Neuronal stem cell (in vitro differentiated cells): ENCODE data around the gene CNOT3.
A peak's percentile ranks its signal among the peaks of the same experiment; 100 is the strongest.

Experiments
- DNase-seq: peaks from one replicate; pipeline ENCODE4 v3.0.0-alpha.2; 2013; ENCODE audit warnings: low spot score
- H2AFZ ChIP-seq: one replicate; pipeline ENCODE4 v1.6.1; 2013; ENCODE audit warnings: mild to moderate bottlenecking, low read length, inconsistent platforms
- H2AK5ac ChIP-seq: 2 replicates; pipeline ENCODE4 v1.6.1; 2013; ENCODE audit warnings: low read depth, mild to moderate bottlenecking, inconsistent platforms, low read length, moderate library complexity, mixed read lengths
- H2BK120ac ChIP-seq: 2 replicates; pipeline ENCODE4 v1.6.1; 2013; ENCODE audit warnings: low read depth, mild to moderate bottlenecking, inconsistent platforms, low read length, moderate library complexity, mixed read lengths
- H2BK12ac ChIP-seq: one replicate; pipeline ENCODE4 v1.6.1; 2013; ENCODE audit warnings: low read length, inconsistent platforms
- H2BK15ac ChIP-seq: 2 replicates; pipeline ENCODE4 v1.6.1; 2013; ENCODE audit warnings: mild to moderate bottlenecking, low read length, inconsistent platforms, mixed read lengths
- H2BK5ac ChIP-seq: one replicate; pipeline ENCODE4 v1.6.1; 2013; ENCODE audit warnings: inconsistent platforms, mild to moderate bottlenecking, low read length, moderate library complexity
- H3K14ac ChIP-seq: one replicate; pipeline ENCODE4 v1.6.1; 2013; ENCODE audit warnings: low read length, inconsistent platforms
- H3K18ac ChIP-seq: 2 replicates; pipeline ENCODE4 v1.6.1; 2013; ENCODE audit warnings: low read length, inconsistent platforms
- H3K23ac ChIP-seq: 2 replicates; pipeline ENCODE4 v1.6.1; 2013; ENCODE audit warnings: low read depth, mild to moderate bottlenecking, mixed read lengths, low read length, inconsistent platforms; ENCODE audit not compliant: poor library complexity
- H3K27ac ChIP-seq: replicated peaks from 3 replicates; pipeline ENCODE4 v1.5.1; 2013; ENCODE audit warnings: low read length, inconsistent platforms
- H3K27me3 ChIP-seq, 3 experiments: 2 replicates each; pipeline ENCODE4 v1.6.1; 2013; ENCODE audit warnings: low read length in 3 of 3, mild to moderate bottlenecking in 2 of 3, inconsistent platforms in 1 of 3, low read depth in 1 of 3, mixed read lengths in 1 of 3, moderate library complexity in 1 of 3; ENCODE audit not compliant: control insufficient read depth in 3 of 3, insufficient read depth in 3 of 3
- H3K36me3 ChIP-seq, 2 donors: replicated peaks in 1 of 2; 2 replicates each; pipeline ENCODE4 v1.6.1; 2013; ENCODE audit warnings: low read length in 2 of 2; ENCODE audit not compliant: control insufficient read depth in 2 of 2, insufficient read depth in 2 of 2
- H3K4ac ChIP-seq: 2 replicates; pipeline ENCODE4 v1.6.1; 2013; ENCODE audit warnings: inconsistent platforms, mild to moderate bottlenecking, low read length, moderate library complexity
- H3K4me1 ChIP-seq, 2 donors: 1 replicate in 1 of 2; 2 replicates in 1 of 2; pipeline ENCODE4 v1.6.1; 2013; ENCODE audit warnings: low read length in 2 of 2, low read depth in 1 of 2; ENCODE audit not compliant: control insufficient read depth in 2 of 2, insufficient read depth in 1 of 2
- H3K4me2 ChIP-seq: one replicate; pipeline ENCODE4 v1.6.1; 2013; ENCODE audit warnings: mild to moderate bottlenecking, low read length, inconsistent platforms; ENCODE audit not compliant: insufficient read depth, poor library complexity, severe bottlenecking
- H3K4me3 ChIP-seq, 2 donors: 2 replicates each; pipeline ENCODE4 v1.5.1; 2013; ENCODE audit warnings: low read length in 2 of 2, mild to moderate bottlenecking in 2 of 2, inconsistent platforms in 1 of 2, moderate library complexity in 1 of 2
- H3K79me1 ChIP-seq: one replicate; pipeline ENCODE4 v1.6.1; 2013; ENCODE audit warnings: low read depth, mild to moderate bottlenecking, inconsistent platforms, low read length, moderate library complexity
- H3K9ac ChIP-seq: one replicate; pipeline ENCODE4 v1.6.1; 2013; ENCODE audit warnings: mild to moderate bottlenecking, low read depth, low read length, inconsistent platforms; ENCODE audit not compliant: poor library complexity
- H3K9me3 ChIP-seq, 2 donors: replicated peaks in 1 of 2; 2 replicates each; pipeline versions ENCODE3 to v1.6.1; 2013; ENCODE audit warnings: low read length in 2 of 2, mild to moderate bottlenecking in 2 of 2, inconsistent platforms in 1 of 2, low read depth in 1 of 2, mixed read lengths in 1 of 2, moderate library complexity in 1 of 2; ENCODE audit not compliant: control insufficient read depth in 2 of 2, insufficient read depth in 1 of 2
- H4K8ac ChIP-seq: one replicate; pipeline ENCODE4 v1.6.1; 2013; ENCODE audit warnings: low read depth, mild to moderate bottlenecking, inconsistent platforms, low read length, moderate library complexity
- H4K91ac ChIP-seq: one replicate; pipeline ENCODE4 v1.6.1; 2013; ENCODE audit warnings: low read length, low read depth, mild to moderate bottlenecking, inconsistent platforms; ENCODE audit not compliant: poor library complexity
- WGBS, 2 donors: extraction: QIAGEN DNeasy Blood & Tissue Kit; methylation state at CpG; one replicate each; pipeline ENCODE4 v1.1.7; 2013; ENCODE audit warnings: missing lambda C conversion rate in 2 of 2, mixed read lengths in 1 of 2; ENCODE audit not compliant: insufficient read length in 2 of 2, insufficient replicate concordance in 1 of 2; ENCODE audit errors: extremely low coverage in 2 of 2; 5-methylcytosine and 5-hydroxymethylcytosine counted together

The CNOT3 gene

DNA sequence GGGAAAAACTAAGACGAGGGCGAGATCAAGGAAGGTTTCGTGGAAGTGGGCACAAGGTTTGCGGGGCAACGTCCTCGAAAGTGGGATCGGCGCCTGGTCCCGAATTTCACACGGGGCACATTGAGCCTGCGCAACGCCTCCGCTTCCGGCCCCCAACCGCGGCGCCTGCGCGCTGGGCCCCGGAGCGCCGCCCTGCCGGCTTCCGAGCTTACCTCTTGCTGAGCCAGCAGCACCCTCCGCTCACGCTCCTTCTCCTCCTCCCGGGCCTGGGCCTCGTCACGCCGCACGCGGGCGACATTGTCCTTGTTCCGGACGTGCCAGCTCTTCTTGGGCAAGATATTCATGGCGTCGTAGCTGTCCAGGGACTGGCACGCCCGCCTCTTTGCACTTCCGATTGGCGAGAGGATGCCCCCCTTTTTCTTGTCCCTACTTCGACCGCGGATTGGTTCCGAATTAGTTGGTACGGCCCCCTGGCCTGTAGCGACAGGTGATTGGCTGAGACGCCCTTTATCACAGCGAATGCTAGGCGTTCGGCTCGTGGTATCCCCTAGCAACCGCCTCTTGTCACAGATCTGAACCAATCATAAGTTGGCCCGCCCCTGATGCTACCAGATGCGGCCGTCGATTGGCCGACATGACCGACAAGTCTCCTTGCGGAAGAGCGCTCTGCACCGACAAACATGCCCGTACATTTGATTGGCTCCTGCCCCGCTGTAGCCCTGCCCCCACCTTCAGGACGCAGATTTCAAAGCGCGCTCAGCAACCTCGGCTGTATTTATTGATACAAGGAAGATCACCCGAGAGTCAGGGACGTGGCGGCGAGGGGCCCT, 22.0 kb downstream of the CNOT3 start, which contains the start of gene LENG1:
Gene LENG1, minus strand, starts transcription at position 370 of the 830 bp plus-strand sequence. Its CDS starts 26 bp downstream, at position 344.
- peaks cover 25 to 41% of the 10 kb centered on the region in 2 donors for H3K36me3 ChIP-seq
- H3K4me3 ChIP-seq, result peak within 1 kb of the TSS; percentile 62 to 92
- no peak within 1 kb of the TSS for H3K14ac ChIP-seq
- peaks cover 0 to 2% (median 0%) of the 10 kb centered on the region in 3 experiments for H3K27me3 ChIP-seq
- peak within 1 kb of the TSS; percentile 10 for H2BK15ac ChIP-seq
- no peak within 1 kb of the TSS for H2BK5ac ChIP-seq
- H3K79me1 ChIP-seq, result no peaks in the 10 kb centered on the region
- H3K4me1 ChIP-seq, result peaks cover 12 to 14% of the 10 kb centered on the region in 2 donors
- peak within 1 kb of the TSS; percentile 48 for H3K23ac ChIP-seq
- H2AK5ac ChIP-seq, result peak within 1 kb of the TSS; percentile 58
- peak within 1 kb of the TSS; percentile 91 for H2AFZ ChIP-seq
- H3K4ac ChIP-seq, result no peak within 1 kb of the TSS
- H2BK12ac ChIP-seq, result no peak within 1 kb of the TSS
- H3K4me2 ChIP-seq, result peak within 1 kb of the TSS; percentile 85
- peak within 1 kb of the TSS; percentile 84 for H3K27ac ChIP-seq
- peak within 1 kb of the TSS; percentile 96 for H3K18ac ChIP-seq
- peak within 1 kb of the TSS; percentile 86 for H3K9ac ChIP-seq
- peaks cover 8 to 15% of the 10 kb centered on the region in 2 donors for H3K9me3 ChIP-seq
- no peak within 1 kb of the TSS for H2BK120ac ChIP-seq
- WGBS, 2 donors, result no CpG with 5 or more reads among the region's 72 CpGs
- DNase-seq, result peak; percentile 100
- H4K91ac ChIP-seq, result no peak within 1 kb of the TSS
- H4K8ac ChIP-seq, result no peak within 1 kb of the TSS

DNA sequence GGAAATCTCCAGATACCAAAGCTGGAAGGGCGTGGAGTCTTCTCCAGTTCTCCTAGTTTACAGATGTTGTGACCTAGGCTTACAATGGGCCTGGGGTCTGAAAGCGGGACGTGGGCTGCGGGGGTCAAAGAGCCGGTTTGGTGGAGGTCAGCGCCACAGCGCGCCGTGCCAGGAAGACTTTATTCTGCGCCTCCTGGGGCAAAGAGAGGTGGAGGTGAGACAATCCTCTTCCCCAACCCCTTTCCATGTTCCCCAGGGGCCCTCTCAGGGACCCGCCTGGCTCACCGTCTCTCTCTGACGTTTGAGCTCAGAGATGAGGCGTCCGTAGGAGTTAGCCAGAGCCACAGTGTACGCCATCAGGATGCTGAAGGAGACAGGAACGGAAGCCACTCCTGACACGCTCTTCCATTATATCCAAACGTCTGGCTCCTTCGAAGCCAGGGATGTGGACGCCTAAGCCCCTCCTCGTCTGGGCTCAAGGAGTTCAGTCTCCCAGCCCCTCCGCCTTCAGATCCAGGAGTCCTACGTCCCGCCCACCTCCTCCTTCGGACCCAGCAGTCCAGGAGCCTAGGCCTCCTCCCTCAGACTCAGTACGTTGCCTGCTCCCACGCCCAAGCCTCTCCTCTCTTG, 22.7 kb downstream of the CNOT3 start:
- Histone ChIP-seq H3K18ac (peak overlapping the region; percentile 74), H4K91ac (no peak overlapping the region), H2AFZ (peak overlapping the region; percentile 91), H2BK15ac (peak overlapping the region; percentile 10), H3K27ac (peak overlapping the region; percentile 51), H2BK12ac (no peak overlapping the region), H3K9me3 (peaks cover 12 to 20% of the 10 kb centered on the region in 2 donors), H3K4me3 (peak overlapping the region; percentile 62 to 79), H3K9ac (peak overlapping the region; percentile 86), H3K14ac (no peak overlapping the region), H2AK5ac (peak overlapping the region; percentile 58), H4K8ac (no peak overlapping the region), H3K36me3 (peaks cover 18 to 34% of the 10 kb centered on the region in 2 donors), H3K27me3 (peaks cover 0 to 3% (median 0%) of the 10 kb centered on the region in 3 experiments), H2BK5ac (no peak overlapping the region), H3K79me1 (no peaks in the 10 kb centered on the region), H2BK120ac (no peak overlapping the region), H3K4me2 (peak overlapping the region; percentile 85), H3K23ac (peak overlapping the region; percentile 13), H3K4me1 (peaks cover 12 to 14% of the 10 kb centered on the region in 2 donors), H3K4ac (no peak overlapping the region)
- WGBS, 2 donors, result no CpG with 5 or more reads among the region's 28 CpGs
- no peak for DNase-seq

DNA sequence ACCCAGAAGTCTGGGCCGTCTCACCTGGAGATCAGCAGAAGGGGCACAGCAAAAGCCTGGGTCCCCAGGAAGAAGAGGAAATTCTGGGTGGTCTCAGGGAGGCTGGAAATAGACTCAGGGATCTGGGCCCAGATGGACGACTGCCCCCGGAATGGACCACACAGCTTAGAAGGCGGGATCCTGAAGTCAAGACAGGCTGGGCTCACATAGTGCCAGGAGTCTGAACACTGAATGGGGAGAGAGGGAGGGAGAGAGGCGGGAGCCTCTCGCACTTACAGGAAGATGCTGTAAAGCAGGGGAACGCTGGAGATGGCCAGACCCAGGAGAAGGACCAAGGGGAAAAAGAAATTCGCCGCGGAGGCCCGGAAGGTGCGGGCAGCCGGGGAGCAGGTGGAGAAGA, 23.3 kb downstream of the CNOT3 start:
- WGBS, 2 donors, result no CpG with 5 or more reads among the region's 13 CpGs
- H3K4ac ChIP-seq, result no peak overlapping the region
- no peak overlapping the region for H2BK5ac ChIP-seq
- peaks cover 17 to 29% of the 10 kb centered on the region in 2 donors for H3K36me3 ChIP-seq
- H2BK12ac ChIP-seq, result no peak overlapping the region
- no peak for DNase-seq
- no peak overlapping the region for H3K14ac ChIP-seq
- no peak overlapping the region for H4K91ac ChIP-seq
- peaks cover 14 to 20% of the 10 kb centered on the region in 2 donors for H3K9me3 ChIP-seq
- no peak overlapping the region for H4K8ac ChIP-seq
- H3K27me3 ChIP-seq, result peaks cover 0 to 3% (median 0%) of the 10 kb centered on the region in 3 experiments
- no peak overlapping the region for H3K18ac ChIP-seq
- H2AK5ac ChIP-seq, result peak overlapping the region; percentile 58
- H3K79me1 ChIP-seq, result no peaks in the 10 kb centered on the region
- peak overlapping the region; percentile 85 for H3K4me2 ChIP-seq
- no peak overlapping the region for H2BK15ac ChIP-seq
- peak overlapping the region; percentile 62 to 79 for H3K4me3 ChIP-seq
- H2BK120ac ChIP-seq, result no peak overlapping the region
- peaks cover 12 to 14% of the 10 kb centered on the region in 2 donors for H3K4me1 ChIP-seq
- H3K27ac ChIP-seq, result no peak overlapping the region
- peak overlapping the region; percentile 13 for H3K23ac ChIP-seq
- no peak overlapping the region for H3K9ac ChIP-seq
- H2AFZ ChIP-seq, result peak overlapping the region; percentile 91
